Activated CD4-positive, alpha-beta T cell treated with anti-CD3 and anti-CD28 coated beads, Interleukin-2, amount 50 U/mL, for 4 hours (primary cell): ENCODE measurements around the gene CAMK2A.
"Not testable (repeated sequence)": the region's sequence is repeated elsewhere in the genome, so short reads cannot be mapped to it uniquely, and the experiment has no call there.

ENCODE experiments used
- DNase-seq, 2 experiments: peaks; one replicate each; pipeline ENCODE4 v3.0.0-alpha.2; 2020

CAMK2A gene

GRCh38 chr5:150234576-150235499 lies 54.7 kb downstream of the CAMK2A start:
- no peak for DNase-seq

GRCh38 chr5:150233706-150234105 lies 55.9 kb downstream of the CAMK2A start:
- DNase-seq: not testable (repeated sequence)

- no peak for DNase-seq
Measured at GRCh38 chr5:150230842-150231241, 58.7 kb downstream of the CAMK2A start.

GRCh38 chr5:150229571-150229970 lies 60.0 kb downstream of the CAMK2A start:
- no peak for DNase-seq

- no peak for DNase-seq
Measured at GRCh38 chr5:150227606-150228273, 61.8 kb downstream of the CAMK2A start.

- no peak for DNase-seq
Measured at GRCh38 chr5:150227036-150227435, 62.5 kb downstream of the CAMK2A start.

- DNase-seq: no peak
Measured at GRCh38 chr5:150224483-150225027, 65.0 kb downstream of the CAMK2A start.

GRCh38 chr5:150223474-150223873 lies 66.1 kb downstream of the CAMK2A start:
- DNase-seq: no peak

GRCh38 chr5:150222906-150223305 lies 66.7 kb downstream of the CAMK2A start:
- no peak for DNase-seq

GRCh38 chr5:150221471-150221870 lies 68.1 kb downstream of the CAMK2A start:
- DNase-seq: no peak

- no peak for DNase-seq
Measured at GRCh38 chr5:150219861-150220260, 69.7 kb downstream of the CAMK2A start.

- no peak for DNase-seq
Measured at GRCh38 chr5:150219142-150219541, 70.4 kb downstream of the CAMK2A start.

- no peak for DNase-seq
Measured at GRCh38 chr5:150218693-150219035, 70.9 kb downstream of the CAMK2A start.

- peak; percentile 68 to 72 for DNase-seq
Measured at GRCh38 chr5:150217873-150218692, 71.5 kb downstream of the CAMK2A start.

GRCh38 chr5:150217038-150217437 lies 72.5 kb downstream of the CAMK2A start:
- no peak for DNase-seq

GRCh38 chr5:150215979-150216944 lies 73.3 kb downstream of the CAMK2A start:
- no peak for DNase-seq

- DNase-seq: no peak
Measured at GRCh38 chr5:150214289-150214688, 75.3 kb downstream of the CAMK2A start.

GRCh38 chr5:150213530-150213929 lies 76.0 kb downstream of the CAMK2A start:
- no peak for DNase-seq

- DNase-seq: no peak
Measured at GRCh38 chr5:150211156-150212030, 78.2 kb downstream of the CAMK2A start.

GRCh38 chr5:150210644-150211043 lies 78.9 kb downstream of the CAMK2A start:
- DNase-seq: no peak
